ENCODE measurements around the gene RFTN1. TPM values are rescaled to one million over a fixed set of nuclear protein-coding genes. Genes with fewer than 3 reads are reported as not detected.

The RFTN1 gene
- total and polyA plus RNA-seq, 10 of the 15 experiments (the other 5 are each of a cell fraction or from before 2014, with no cell fraction given) = 20.6 to 213 (median 147) TPM

- TF ChIP-seq REST (IDR thresholded peaks at IDR 0.05; ENCODE audit: low read depth, low read length) (no peak), NFIC (IDR thresholded peaks at IDR 0.05; ENCODE audit: low read depth, low read length) (no peak), WRNIP1 (IDR thresholded peaks at IDR 0.05; ENCODE audit: borderline replicate concordance, low read depth, low read length) (no peak), CBX3 (IDR thresholded peaks at IDR 0.05; ENCODE audit: borderline replicate concordance, low read depth) (no peak), ZBTB11 (CRISPR knock-in tag; IDR thresholded peaks at IDR 0.05) (no peak), KDM1A (IDR thresholded peaks at IDR 0.05; ENCODE audit: borderline replicate concordance) (no peak), YY1 (IDR thresholded peaks at IDR 0.05; ENCODE audit: low read depth, low read length) (0 out of 2 replicates have a peak, but pooled peaks have one; percentile 36), CREM (IDR thresholded peaks at IDR 0.05; ENCODE audit: low read depth) (peak; percentile 89; the same call in 1 of the 2 replicates), MYC (IDR thresholded peaks at IDR 0.05; ENCODE audit: insufficient read depth, insufficient read length, insufficient replicate concordance, low read length, severe bottlenecking) (no peak), SMARCA5 (IDR thresholded peaks at IDR 0.05) (peak; percentile 89), ETV6 (conservative IDR thresholded peaks at IDR 0.05 in 1 of 2, IDR thresholded peaks at IDR 0.05 in 1 of 2; ENCODE audit: borderline replicate concordance in 1 of 2, low read depth in 1 of 2) (peak in 1 of 2 experiments; percentile 73; a peak in 2 of 4 replicates), ASH2L (IDR thresholded peaks at IDR 0.05; ENCODE audit: borderline replicate concordance, low read depth) (no peak), RAD21 (IDR thresholded peaks at IDR 0.05; ENCODE audit: insufficient read depth, low read depth, low read length) (no peak), BRCA1 (IDR thresholded peaks at IDR 0.05; ENCODE audit: low read depth, low read length) (no peak), ZNF622 (IDR thresholded peaks at IDR 0.05) (no peak), TARDBP (IDR thresholded peaks at IDR 0.05; ENCODE audit: borderline replicate concordance) (no peak; the same call in 1 of the 2 replicates), BCLAF1 (IDR thresholded peaks at IDR 0.05) (no peak), MTA2 (IDR thresholded peaks at IDR 0.05; ENCODE audit: low read depth) (peak; percentile 96), YBX1 (IDR thresholded peaks at IDR 0.05) (no peak), SUPT20H (IDR thresholded peaks at IDR 0.05; ENCODE audit: borderline replicate concordance, control insufficient read depth, low read depth, low read length) (no peak)
Observed at GRCh38 chr3:16504242-16504641, 9.3 kb downstream of the RFTN1 start (continued).
